Sciatic nerve (tissue), 2 donors: ENCODE measurements around the gene REC8. TPM values are rescaled to one million over a fixed set of nuclear protein-coding genes. Genes with fewer than 3 reads are reported as not detected.
"Not testable (repeated sequence)": the region's sequence is repeated elsewhere in the genome, so short reads cannot be mapped to it uniquely, and the experiment has no call there.

Experiments
- ATAC-seq: fragments of 200-7000 bp; cut with Tn5 transposase; one replicate; pipeline ENCODE4 v1.9.1; 2020; ENCODE audit warnings: mild to moderate bottlenecking, moderate library complexity
- DNase-seq: peaks from one replicate; pipeline ENCODE4 v3.0.0-alpha.2; 2020; ENCODE audit warnings: low spot score
- intact Hi-C: fragments of 100-400 bp; cut with DNase I; formaldehyde crosslinking; loops from one replicate; pipeline ENCODE4 v1.14.2; 2022
- microRNA-seq: library from miRNA; unstranded; fragments of <30 nt; microRNA quantifications from one replicate; pipeline ENCODE4 v1.2.0, GENCODE V29; 2020
- total RNA-seq: library from RNA; stranded (reverse); fragmentation: NEBNext Ultra II Directional; extraction: Animal tissue kit (Norgen Biotek cat#: 25700); gene quantifications from one replicate; pipeline ENCODE4 v1.2.1, GENCODE V29; 2021
- donor health status: DM: no; HTN: no; CAD: no.
- donor health status: DM: no; HTN: no; CAD: no.

The REC8 gene
- total RNA-seq, 1 donor from 2014 or later = 20.9 TPM

DNA sequence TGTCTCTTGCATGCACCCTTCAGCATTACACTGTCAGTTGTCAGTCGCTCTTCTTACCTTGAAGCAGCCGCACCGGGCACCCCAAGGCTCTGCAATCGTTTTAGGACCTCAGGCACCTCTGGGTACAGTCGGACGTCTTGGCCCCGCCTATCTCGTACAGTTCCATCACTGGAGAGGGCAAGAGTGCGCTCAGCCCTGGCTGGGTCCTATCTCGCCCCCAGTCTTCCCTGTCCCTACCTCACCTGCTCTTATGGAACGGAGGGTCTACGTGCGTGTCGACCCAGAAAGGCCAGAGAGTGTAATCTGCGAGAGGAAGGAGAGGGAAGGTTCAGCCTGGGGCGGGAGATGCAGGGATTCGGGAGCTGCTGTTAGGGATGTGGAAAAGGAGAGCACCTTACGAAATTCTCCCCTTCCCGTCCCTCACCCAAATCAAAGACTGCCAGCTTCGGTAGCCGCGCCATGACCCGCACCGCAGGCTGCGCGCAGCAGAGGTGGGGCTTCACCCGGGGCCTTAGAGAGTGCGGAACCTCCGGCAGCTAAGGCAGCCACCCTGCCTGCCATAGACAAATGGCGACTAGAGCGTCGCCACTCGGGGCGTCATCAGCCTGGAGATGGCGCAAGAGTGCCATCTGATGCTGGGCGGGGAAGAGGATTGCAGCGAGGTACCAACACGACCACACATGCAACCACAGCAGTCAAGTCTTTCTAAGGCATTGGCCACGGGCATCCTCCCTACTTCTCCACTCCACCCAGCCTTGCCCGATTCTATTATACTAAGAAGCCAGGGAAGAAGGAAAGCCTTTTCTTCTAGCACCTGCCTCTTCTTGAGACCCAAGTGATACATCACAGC is 43.8 kb downstream of the REC8 start, which contains the start of gene MDP1:
Gene MDP1 (minus strand): TSS at position 572 of the 850 bp plus-strand sequence. CDS start 111 bp downstream, at position 461.
- intact Hi-C loops = no loop called here
- DNase-seq = peak; percentile 90
- ATAC-seq = peak; percentile 88

DNA sequence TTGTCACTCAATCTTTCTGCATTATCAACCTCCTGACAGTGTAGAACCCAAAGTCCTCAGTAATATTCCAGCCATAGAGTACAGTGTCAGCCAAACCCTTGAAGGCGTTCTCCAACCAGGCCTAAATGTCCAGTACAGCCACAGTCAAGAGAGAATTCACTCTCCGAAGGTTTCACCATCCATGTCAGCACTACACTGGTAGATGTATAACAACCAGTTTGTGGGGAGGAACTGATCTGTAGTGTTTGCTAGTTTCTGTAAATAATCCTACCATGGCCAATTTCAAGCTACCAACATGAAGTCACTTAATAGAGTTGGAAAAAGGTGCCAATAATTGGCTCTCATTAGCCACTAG is 44.4 kb downstream of the REC8 start:
- DNase-seq (no peak), ATAC-seq (no peak)
- intact Hi-C loops = no loop called here

DNA sequence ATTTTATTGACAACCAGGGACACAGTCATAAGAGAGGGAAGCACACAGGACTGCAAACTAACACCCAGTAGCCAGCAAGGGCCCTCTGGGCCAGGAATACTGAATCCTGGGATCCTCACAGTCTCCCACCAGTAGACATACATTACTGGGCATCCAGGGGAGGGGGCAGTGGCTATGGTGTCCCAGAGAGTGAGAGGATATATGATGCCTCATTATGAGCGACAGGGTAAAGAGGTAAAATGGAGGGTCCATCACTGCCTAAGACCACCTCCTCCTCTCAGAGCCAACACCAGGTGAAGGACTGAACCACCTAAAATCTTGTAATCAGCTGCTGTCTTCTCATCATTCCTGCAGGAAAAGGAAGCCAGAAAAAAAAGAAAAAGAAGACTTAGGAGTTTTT is 45.0 kb downstream of the REC8 start:
- DNase-seq, ATAC-seq, intact Hi-C loops: not testable (repeated sequence)

DNA sequence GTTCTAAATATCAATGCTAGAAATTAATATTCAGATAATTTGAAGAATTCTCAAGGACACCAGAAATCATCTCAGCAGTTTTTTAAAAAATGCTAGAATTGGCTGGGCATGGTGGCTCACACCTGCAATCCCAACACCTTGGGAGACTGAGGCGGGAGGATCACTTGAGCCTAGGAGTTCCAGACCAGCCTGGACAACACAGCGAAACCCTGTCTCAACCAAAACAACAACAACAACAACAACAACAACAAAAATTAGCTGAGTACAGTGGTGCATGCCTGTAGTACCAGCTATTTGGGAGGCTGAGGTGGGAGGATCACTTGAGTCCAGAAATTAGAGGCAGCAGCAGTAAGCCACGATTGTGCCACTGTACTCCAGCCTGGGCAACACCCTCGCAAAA is 47.2 kb downstream of the REC8 start:
- intact Hi-C loops = no loop called here
- DNase-seq (no peak), ATAC-seq (no peak)

DNA sequence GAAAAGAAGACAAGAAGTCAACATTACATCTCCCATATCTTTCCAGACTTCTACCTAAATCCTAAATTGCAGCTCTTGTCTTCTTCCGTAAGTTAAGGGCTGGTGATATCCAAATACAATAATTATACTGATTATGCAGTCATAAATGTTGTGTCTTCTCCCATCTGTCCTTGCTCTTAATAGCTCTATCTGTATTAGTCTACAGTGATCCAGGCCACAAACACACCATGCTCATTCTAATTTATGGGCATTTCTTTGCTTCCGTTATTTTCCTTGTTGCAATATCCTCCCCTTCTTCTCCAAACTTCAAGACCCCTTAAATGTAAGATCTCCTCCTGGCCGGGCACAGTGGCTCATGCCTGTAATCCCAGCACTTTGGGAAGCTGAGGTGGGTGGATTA is 47.6 kb downstream of the REC8 start:
- ATAC-seq (no peak), DNase-seq (no peak)
- intact Hi-C loops = no loop called here

DNA sequence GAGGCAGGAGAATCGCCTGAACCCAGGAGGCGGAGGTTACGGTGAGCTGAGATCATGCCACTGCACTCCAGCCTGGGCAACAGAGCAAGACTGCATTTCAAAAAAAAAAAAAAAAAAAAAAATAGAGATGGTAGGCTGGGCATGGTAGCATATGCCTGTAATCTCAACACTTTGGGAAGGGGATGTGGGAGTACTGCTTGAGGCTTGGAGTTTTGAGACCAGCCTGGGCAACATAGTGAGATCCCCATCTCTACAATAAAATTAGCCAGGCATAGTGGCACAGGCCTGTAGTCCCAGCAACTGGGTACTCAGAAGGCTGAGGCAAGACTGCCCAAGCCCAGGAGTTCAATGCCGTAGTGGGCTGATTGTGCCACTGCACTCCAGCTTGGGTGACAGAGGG is 51.1 kb downstream of the REC8 start:
- ATAC-seq, intact Hi-C loops, DNase-seq: not testable (repeated sequence)

DNA sequence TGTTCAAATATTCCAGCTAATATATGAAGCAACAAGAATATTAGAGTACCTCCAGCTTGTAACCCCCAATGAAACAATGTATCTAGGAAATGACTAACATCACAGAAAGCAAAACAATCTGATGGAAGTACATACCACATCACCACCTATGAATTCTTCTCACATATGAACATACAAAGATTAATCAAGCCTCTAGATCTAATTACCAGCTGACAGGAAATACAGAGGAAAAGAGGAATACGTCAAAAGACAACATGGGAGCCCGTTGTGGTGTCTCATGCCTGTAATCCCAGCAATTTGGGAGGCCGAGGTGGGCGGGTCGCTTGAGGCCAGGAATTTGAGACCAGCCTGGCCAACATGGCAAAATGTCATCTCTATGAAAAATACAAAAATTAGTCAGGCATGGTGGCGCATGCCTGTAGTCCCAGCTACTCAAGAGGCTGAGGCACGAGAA is 52.8 kb downstream of the REC8 start:
- ATAC-seq = no peak
- intact Hi-C loops = no loop called here
- DNase-seq = no peak

DNA sequence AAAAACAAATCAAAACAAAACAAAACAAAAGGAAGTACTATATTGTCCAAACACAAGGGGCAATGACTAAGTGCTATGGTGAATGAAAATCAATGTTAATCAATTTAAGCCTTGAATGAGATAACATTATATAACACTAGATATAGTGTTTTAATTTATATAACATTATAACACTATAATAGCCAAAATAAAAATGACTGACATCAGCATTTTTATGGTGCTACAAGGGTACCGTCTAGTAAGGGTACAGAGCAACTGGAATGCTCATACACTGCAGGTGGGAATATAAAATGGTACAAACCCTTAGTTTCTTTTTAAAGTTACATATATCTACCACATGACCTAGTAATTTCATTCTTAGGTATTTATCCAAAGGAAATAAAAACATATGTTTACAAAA is 54.6 kb downstream of the REC8 start:
- no peak for DNase-seq
- intact Hi-C loops = no loop called here

DNA sequence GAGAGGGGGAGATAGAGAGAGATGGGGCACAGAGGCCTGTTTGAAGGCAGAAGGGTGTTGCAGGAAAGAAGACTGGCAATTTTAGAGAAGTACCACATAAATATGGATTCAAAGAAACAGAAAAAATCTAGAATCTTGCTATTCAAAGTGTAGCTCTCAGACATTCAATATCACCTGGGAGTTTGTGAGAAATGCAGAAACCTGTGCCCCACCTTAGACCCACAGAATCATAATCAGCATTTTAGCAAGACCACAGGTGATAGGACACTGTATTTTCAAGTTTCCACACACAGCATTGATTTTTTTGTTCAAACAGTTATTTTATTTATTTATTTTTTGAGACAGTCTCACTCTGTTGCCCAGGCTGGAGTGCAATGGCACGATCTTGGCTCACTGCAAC is 57.0 kb downstream of the REC8 start:
- intact Hi-C loops = no loop called here
- DNase-seq = no peak
- no peak for ATAC-seq

More for the DNA sequence above, 54.6 kb downstream of the REC8 start:
- ATAC-seq = no peak

Small RNA genes within 50 kb of the gene (microRNA-seq; reads per million reads assigned to microRNA genes)
- gene MIR7703 = not detected

Other genes starting within 250 kb of the REC8 start
- gene DHRS4, start 218.3 kb upstream of the REC8 start, total RNA-seq = 24.3 TPM
- 23.0 TPM for gene DHRS4L2, start 183.2 kb upstream of the REC8 start, total RNA-seq
- 0.58 TPM for gene CARMIL3, start 120.1 kb upstream of the REC8 start, total RNA-seq
- gene CPNE6, start 100.5 kb upstream of the REC8 start, total RNA-seq = not detected
- 11.9 TPM for gene PCK2, start 77.8 kb upstream of the REC8 start, total RNA-seq
- 47.6 TPM for gene DCAF11, start 57.3 kb upstream of the REC8 start, total RNA-seq
- 2.9 TPM for gene NRL, start 57.1 kb upstream of the REC8 start, total RNA-seq
- 0.76 TPM for gene FITM1, start 41.4 kb upstream of the REC8 start, total RNA-seq
- gene PSME1, start 35.9 kb upstream of the REC8 start, total RNA-seq = 116 TPM
- gene EMC9, start 30.5 kb upstream of the REC8 start, total RNA-seq = 14.8 TPM
- 77.7 TPM for gene PSME2, start 25.5 kb upstream of the REC8 start, total RNA-seq
- 61.5 TPM for gene RNF31, start 24.6 kb upstream of the REC8 start, total RNA-seq
- gene IRF9, start 10.8 kb upstream of the REC8 start, total RNA-seq = 107 TPM
- gene IPO4, start 16.7 kb downstream of the REC8 start, total RNA-seq = 17.7 TPM
- gene TM9SF1, start 23.4 kb downstream of the REC8 start, total RNA-seq = 40.8 TPM
- gene TSSK4, start 33.6 kb downstream of the REC8 start, total RNA-seq = not detected
- gene CHMP4A, start 41.4 kb downstream of the REC8 start, total RNA-seq = 56.4 TPM
- 13.8 TPM for gene MDP1, start 44.0 kb downstream of the REC8 start, total RNA-seq
- 132 TPM for gene NEDD8, start 60.3 kb downstream of the REC8 start, total RNA-seq
- 52.0 TPM for gene GMPR2, start 60.8 kb downstream of the REC8 start, total RNA-seq
- gene TINF2, start 70.5 kb downstream of the REC8 start, total RNA-seq = 81.1 TPM
- gene TGM1, start 91.1 kb downstream of the REC8 start, total RNA-seq = 13.2 TPM
- 31.9 TPM for gene RABGGTA, start 99.5 kb downstream of the REC8 start, total RNA-seq
- gene DHRS1, start 127.7 kb downstream of the REC8 start, total RNA-seq = 27.7 TPM
- 21.4 TPM for gene NOP9, start 127.8 kb downstream of the REC8 start, total RNA-seq
- 17.3 TPM for gene CIDEB, start 135.9 kb downstream of the REC8 start, total RNA-seq
- 5.6 TPM for gene LTB4R2, start 138.1 kb downstream of the REC8 start, total RNA-seq
- 6.7 TPM for gene LTB4R, start 139.4 kb downstream of the REC8 start, total RNA-seq
- gene ADCY4, start 163.0 kb downstream of the REC8 start, total RNA-seq = 68.1 TPM
- 8.9 TPM for gene RIPK3, start 167.9 kb downstream of the REC8 start, total RNA-seq
- gene NFATC4, start 196.1 kb downstream of the REC8 start, total RNA-seq = 78.9 TPM
- 20.0 TPM for gene NYNRIN, start 226.9 kb downstream of the REC8 start, total RNA-seq